ENCODE results near the gene GNA15. TPM values are rescaled to one million over a fixed set of nuclear protein-coding genes. Genes with fewer than 3 reads are reported as not detected.

Gene GNA15
- total RNA-seq, 1 donor from 2014 or later = 0.13 TPM

DNA sequence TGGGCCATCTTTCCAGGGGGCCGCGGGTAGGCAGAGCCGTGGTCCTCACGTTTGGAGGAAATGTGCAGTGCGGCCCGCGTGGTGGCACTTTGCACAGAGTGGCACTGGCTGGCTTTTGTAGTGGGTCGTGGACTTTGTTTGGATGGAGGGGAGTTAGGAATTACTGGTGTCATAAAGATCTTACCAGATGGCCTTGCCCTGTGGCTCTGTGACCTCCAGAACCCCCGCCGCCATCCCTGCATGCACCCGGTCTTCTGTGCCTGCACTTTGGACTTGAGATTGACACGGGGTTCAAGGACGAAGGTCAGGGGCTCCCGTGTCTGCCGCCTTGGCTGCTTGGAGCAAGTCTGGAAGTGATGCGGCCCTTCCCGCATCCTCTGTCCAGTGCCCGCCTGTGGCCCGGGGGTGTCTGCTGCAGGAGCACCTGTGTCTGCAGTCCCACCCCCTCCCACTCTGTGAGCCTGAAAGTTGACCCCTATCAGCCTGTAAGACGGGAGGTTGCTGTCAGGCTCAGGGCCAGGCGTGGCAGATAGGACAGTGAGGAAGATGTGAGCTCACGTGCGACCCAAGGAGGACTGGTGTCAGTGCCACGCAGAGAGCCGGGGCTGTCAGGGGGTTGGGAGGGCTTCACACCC is 39.4 kb upstream of the GNA15 start:
- H3K36me3 Mint-ChIP-seq = no peaks in the 10 kb centered on the region
- TF ChIP-seq, protein P1, sequence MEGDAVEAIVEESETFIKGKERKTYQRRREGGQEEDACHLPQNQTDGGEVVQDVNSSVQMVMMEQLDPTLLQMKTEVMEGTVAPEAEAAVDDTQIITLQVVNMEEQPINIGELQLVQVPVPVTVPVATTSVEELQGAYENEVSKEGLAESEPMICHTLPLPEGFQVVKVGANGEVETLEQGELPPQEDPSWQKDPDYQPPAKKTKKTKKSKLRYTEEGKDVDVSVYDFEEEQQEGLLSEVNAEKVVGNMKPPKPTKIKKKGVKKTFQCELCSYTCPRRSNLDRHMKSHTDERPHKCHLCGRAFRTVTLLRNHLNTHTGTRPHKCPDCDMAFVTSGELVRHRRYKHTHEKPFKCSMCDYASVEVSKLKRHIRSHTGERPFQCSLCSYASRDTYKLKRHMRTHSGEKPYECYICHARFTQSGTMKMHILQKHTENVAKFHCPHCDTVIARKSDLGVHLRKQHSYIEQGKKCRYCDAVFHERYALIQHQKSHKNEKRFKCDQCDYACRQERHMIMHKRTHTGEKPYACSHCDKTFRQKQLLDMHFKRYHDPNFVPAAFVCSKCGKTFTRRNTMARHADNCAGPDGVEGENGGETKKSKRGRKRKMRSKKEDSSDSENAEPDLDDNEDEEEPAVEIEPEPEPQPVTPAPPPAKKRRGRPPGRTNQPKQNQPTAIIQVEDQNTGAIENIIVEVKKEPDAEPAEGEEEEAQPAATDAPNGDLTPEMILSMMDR (IDR thresholded peaks at IDR 0.05; ENCODE audit: unreplicated experiment) = no peak
- no peaks in the 10 kb centered on the region for H3K27me3 Mint-ChIP-seq (ENCODE audit: low read depth)
- H3K4me3 Mint-ChIP-seq = peak overlapping the region; percentile 80
- no peak for DNase-seq (ENCODE audit: low spot score in 2 of 2, unreplicated experiment in 2 of 2)
- no peak overlapping the region for H3K27ac Mint-ChIP-seq
- H3K9me3 Mint-ChIP-seq = no peaks in the 10 kb centered on the region
- H3K4me1 Mint-ChIP-seq = peaks cover 21% of the 10 kb centered on the region

DNA sequence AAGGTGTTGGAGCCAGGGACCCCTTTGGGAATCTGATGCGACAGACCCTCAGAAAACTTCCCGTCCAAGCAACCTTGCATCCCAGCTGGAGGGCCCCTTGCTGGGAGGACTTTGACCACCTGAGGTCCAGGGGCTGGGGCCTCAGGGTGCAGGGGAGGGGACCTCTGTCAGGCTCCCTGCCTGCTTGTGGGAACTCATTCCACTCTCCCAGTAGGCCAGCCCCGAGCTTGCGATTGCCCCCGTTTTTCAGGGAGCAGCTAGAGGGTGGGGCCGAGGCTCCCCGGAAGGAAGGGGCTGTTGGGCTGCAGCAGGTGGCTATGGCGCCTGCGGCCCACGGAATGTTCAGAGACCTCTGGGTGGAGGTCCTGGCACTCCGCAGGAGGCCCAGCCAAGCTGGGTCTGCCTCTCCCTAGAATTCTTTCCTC is 38.9 kb upstream of the GNA15 start:
- H3K36me3 Mint-ChIP-seq = no peaks in the 10 kb centered on the region
- peaks cover 21% of the 10 kb centered on the region for H3K4me1 Mint-ChIP-seq
- H3K27ac Mint-ChIP-seq = no peak overlapping the region
- TF ChIP-seq, protein P1 (IDR thresholded peaks at IDR 0.05; ENCODE audit: unreplicated experiment) = no peak
- DNase-seq (ENCODE audit: low spot score in 2 of 2, unreplicated experiment in 2 of 2) = peak in 1 of 2 experiments; percentile 11
- no peaks in the 10 kb centered on the region for H3K27me3 Mint-ChIP-seq (ENCODE audit: low read depth)
- H3K4me3 Mint-ChIP-seq = peak overlapping the region; percentile 20
- H3K9me3 Mint-ChIP-seq = no peaks in the 10 kb centered on the region

GRCh38 chr19:3097442-3097871 is 38.4 kb upstream of the GNA15 start:
- peak overlapping the region; percentile 20 for H3K4me3 Mint-ChIP-seq
- no peaks in the 10 kb centered on the region for H3K27me3 Mint-ChIP-seq (ENCODE audit: low read depth)
- no peak for DNase-seq (ENCODE audit: low spot score in 2 of 2, unreplicated experiment in 2 of 2)
- no peaks in the 10 kb centered on the region for H3K9me3 Mint-ChIP-seq
- H3K4me1 Mint-ChIP-seq = peaks cover 21% of the 10 kb centered on the region
- TF ChIP-seq, protein P1 (IDR thresholded peaks at IDR 0.05; ENCODE audit: unreplicated experiment) = no peak
- no peaks in the 10 kb centered on the region for H3K36me3 Mint-ChIP-seq
- no peak overlapping the region for H3K27ac Mint-ChIP-seq

DNA sequence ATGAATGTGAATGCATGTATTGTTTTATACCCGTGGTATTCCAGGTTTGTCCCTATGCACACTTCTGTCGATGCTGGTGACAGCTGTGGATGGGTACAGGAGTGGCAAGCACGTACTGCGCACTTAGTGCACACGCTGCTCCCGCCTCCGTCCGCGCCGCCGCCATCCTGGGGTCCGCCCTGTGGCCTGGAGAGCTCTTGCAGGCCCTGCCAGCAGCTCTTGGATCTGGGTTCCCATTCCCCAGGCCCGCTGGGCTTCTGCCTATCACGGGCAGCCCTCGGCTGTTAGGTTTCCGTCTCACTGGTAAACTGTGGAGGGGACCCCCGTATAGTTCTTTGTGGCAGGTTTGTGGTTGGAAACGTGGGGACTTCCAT is 37.7 kb upstream of the GNA15 start:
- Mint-ChIP-seq H3K27ac (no peak overlapping the region), H3K27me3 (ENCODE audit: low read depth) (no peaks in the 10 kb centered on the region), H3K36me3 (no peaks in the 10 kb centered on the region), H3K9me3 (no peaks in the 10 kb centered on the region), H3K4me1 (peaks cover 21% of the 10 kb centered on the region), H3K4me3 (no peak overlapping the region)
- no peak for DNase-seq (ENCODE audit: low spot score in 2 of 2, unreplicated experiment in 2 of 2)
- TF ChIP-seq, protein P1 (IDR thresholded peaks at IDR 0.05; ENCODE audit: unreplicated experiment) = no peak

DNA sequence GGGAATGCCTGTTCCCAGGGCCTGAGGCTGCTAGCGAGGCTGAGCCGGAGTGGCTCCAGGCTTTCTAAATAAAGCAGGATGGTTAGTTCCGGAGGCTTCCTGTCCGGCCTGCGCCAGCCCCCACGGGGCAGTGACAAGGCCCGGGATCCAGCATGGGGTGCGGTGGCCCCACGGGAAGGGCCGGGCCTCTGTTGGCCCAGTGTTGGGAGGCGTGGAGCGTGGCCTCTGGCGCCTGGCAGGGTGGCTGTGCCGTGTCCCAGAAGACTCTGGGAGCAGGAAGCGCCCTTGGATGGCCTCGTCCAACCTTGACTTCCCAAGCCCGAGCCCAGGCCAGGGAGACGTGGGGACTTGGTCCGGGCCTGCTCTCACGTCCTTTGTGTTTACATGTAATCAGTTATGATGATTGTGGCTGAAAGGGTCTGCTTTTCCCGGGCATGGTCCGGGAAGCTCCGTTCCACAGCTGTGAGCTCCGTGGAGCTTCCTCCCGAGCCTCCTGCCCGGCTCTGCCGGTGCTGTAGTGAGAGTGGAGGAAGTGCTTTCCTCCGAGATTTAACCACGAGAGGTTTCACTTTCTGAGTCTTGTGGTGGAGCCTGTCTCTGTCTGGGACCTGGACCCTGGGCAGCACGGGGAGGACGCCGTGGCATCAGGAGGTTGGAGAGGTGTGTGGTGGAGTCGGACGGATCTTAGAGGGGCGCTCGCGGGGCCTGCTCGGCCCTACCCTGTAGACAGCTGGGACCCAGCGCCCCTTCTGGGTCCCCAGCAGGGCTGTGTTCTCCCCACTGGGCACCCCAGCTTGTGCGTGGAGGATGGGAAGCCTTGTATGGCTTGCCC is 37.1 kb upstream of the GNA15 start:
- Mint-ChIP-seq H3K4me1 (peaks cover 22% of the 10 kb centered on the region), H3K36me3 (no peaks in the 10 kb centered on the region), H3K9me3 (no peaks in the 10 kb centered on the region), H3K27me3 (ENCODE audit: low read depth) (no peaks in the 10 kb centered on the region), H3K4me3 (no peak overlapping the region), H3K27ac (peak overlapping the region; percentile 43)
- no peak for DNase-seq (ENCODE audit: low spot score in 2 of 2, unreplicated experiment in 2 of 2)
- TF ChIP-seq, protein P1 (IDR thresholded peaks at IDR 0.05; ENCODE audit: unreplicated experiment) = no peak
